Naive thymus-derived CD4-positive, alpha-beta T cell (primary cell): ENCODE results near the gene NSMF. TPM values are rescaled to one million over a fixed set of nuclear protein-coding genes. Genes with fewer than 3 reads are reported as not detected.

Source experiments
- ATAC-seq: fragments of 150-1000 bp; cut with Tn5 transposase; 2 replicates; pipeline ENCODE4 v1.10.0; 2021; ENCODE audit warnings: mild to moderate bottlenecking, moderate library complexity
- CTCF ChIA-PET: fragments of 350-600 bp; sonication (Branson Sonifier 250); formaldehyde crosslinking; loops from one replicate; lab custom pipeline; 2021; ENCODE audit warnings: antibody characterized with exemption; lab: Charles Lee
- POLR2A ChIA-PET: fragments of 350-600 bp; sonication (Branson Sonifier 250); formaldehyde crosslinking; loops from one replicate; lab custom pipeline; 2021; ENCODE audit warnings: antibody characterized with exemption, inconsistent platforms; lab: Charles Lee
- DNase-seq, 9 donors: peaks; one replicate each; pipeline versions ENCODE4 v3.0.0 to v3.0.0-alpha.2; 2020 to 2022; ENCODE audit warnings: mixed read lengths in 1 of 9
- H3K27ac ChIP-seq: one replicate; pipeline ENCODE4 v1.7.0; 2013; ENCODE audit warnings: mild to moderate bottlenecking, low read depth, low read length, moderate library complexity
- H3K27me3 ChIP-seq, 2 donors: one replicate each; pipeline ENCODE4 v1.7.0; 2013; ENCODE audit warnings: low read length in 2 of 2, mild to moderate bottlenecking in 2 of 2, moderate library complexity in 2 of 2; ENCODE audit not compliant: control insufficient read depth in 2 of 2, insufficient read depth in 2 of 2
- H3K36me3 ChIP-seq, 3 experiments: 1 replicate in 2 of 3; 2 replicates in 1 of 3; pipeline ENCODE4 v1.7.0; 2013; ENCODE audit warnings: low read length in 3 of 3, mild to moderate bottlenecking in 3 of 3, moderate library complexity in 1 of 3; ENCODE audit not compliant: insufficient read depth in 3 of 3, control insufficient read depth in 2 of 3
- H3K4me1 ChIP-seq, 2 donors: one replicate each; pipeline ENCODE4 v1.7.0; 2013; ENCODE audit warnings: low read length in 2 of 2, mild to moderate bottlenecking in 2 of 2, moderate library complexity in 1 of 2; ENCODE audit not compliant: control insufficient read depth in 2 of 2, insufficient read depth in 2 of 2
- H3K4me3 ChIP-seq: 2 replicates; pipeline ENCODE4 v1.7.0; 2013; ENCODE audit warnings: mild to moderate bottlenecking, low read length
- H3K9me3 ChIP-seq, 3 experiments: 1 replicate in 2 of 3; 2 replicates in 1 of 3; pipeline ENCODE4 v1.7.0; 2013; ENCODE audit warnings: low read length in 3 of 3; ENCODE audit not compliant: control insufficient read depth in 2 of 3
- H3K27ac Mint-ChIP-seq, 9 donors: one replicate each; pipeline ENCODE4 v1.8.0; 2020 to 2022; ENCODE audit warnings: mixed read lengths in 9 of 9, mild to moderate bottlenecking in 8 of 9, moderate library complexity in 5 of 9, inconsistent platforms in 2 of 9
- H3K27me3 Mint-ChIP-seq, 5 donors: one replicate each; pipeline ENCODE4 v1.8.0; 2021 to 2022; ENCODE audit warnings: mixed read lengths in 5 of 5, mild to moderate bottlenecking in 1 of 5
- H3K36me3 Mint-ChIP-seq, 5 donors: one replicate each; pipeline ENCODE4 v1.8.0; 2020 to 2022; ENCODE audit warnings: mixed read lengths in 5 of 5, mild to moderate bottlenecking in 3 of 5, inconsistent platforms in 1 of 5
- H3K4me1 Mint-ChIP-seq, 7 donors: one replicate each; pipeline ENCODE4 v1.8.0; 2020 to 2022; ENCODE audit warnings: mixed read lengths in 7 of 7, mild to moderate bottlenecking in 3 of 7, inconsistent platforms in 1 of 7
- H3K4me3 Mint-ChIP-seq, 10 donors: one replicate each; pipeline ENCODE4 v1.8.0; 2020 to 2022; ENCODE audit warnings: mild to moderate bottlenecking in 10 of 10, mixed read lengths in 10 of 10, moderate library complexity in 6 of 10, inconsistent platforms in 2 of 10
- H3K9me3 Mint-ChIP-seq, 11 donors: one replicate each; pipeline ENCODE4 v1.8.0; 2020 to 2022; ENCODE audit warnings: mixed read lengths in 11 of 11, mild to moderate bottlenecking in 4 of 11, inconsistent platforms in 1 of 11, moderate library complexity in 1 of 11
- intact Hi-C, 2 donors: fragments of 100-400 bp; cut with micrococcal nuclease; formaldehyde crosslinking; loops; one replicate each; pipeline ENCODE4 v1.15.1; 2023
- polyA plus RNA-seq, 2 donors: library from polyadenylated mRNA; unstranded; fragments of 300-500 nt; fragmentation: Illumina TruSeq; gene quantifications; one replicate each; pipeline ENCODE4 v1.2.3, GENCODE V29; 2021
- total RNA-seq, 6 experiments: library from RNA in 5 of 6; stranded (reverse) in 5 of 6; gene quantifications; 1 replicate in 5 of 6; 2 replicates in 1 of 6; pipeline ENCODE4 v1.2.3 and lab custom pipeline; 2021 to 2026

NSMF gene
- total and polyA plus RNA-seq, 7 experiments from 2014 or later, result 10.9 to 92.0 (median 29.0) TPM

DNA sequence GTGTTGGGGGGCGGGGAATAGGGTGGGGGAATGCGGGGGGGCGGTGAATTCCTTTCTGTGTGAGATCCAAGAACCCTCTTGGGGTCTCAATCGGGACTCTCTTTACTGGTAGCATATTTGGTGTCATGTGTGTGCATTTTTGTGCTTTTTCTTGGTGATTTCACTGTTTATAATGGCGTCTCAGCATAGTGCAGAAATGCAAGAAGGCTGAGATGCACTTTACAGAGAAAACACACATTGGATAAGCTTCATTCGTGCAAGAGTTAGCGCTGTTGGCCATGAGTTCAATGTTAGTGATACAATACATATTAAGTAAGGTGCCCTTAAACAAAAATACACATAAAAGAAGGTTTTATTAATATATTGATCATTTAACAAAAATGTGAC lies 17.2 kb downstream of the NSMF start:
- peaks cover 8 to 28% (median 19%) of the 10 kb centered on the region in 7 donors for H3K4me1 Mint-ChIP-seq
- intact Hi-C loops, result no loop called here
- Histone ChIP-seq H3K9me3 (no peaks in the 10 kb centered on the region), H3K27ac (no peak overlapping the region), H3K4me1 (peaks cover 6 to 10% of the 10 kb centered on the region in 2 donors), H3K4me3 (no peak overlapping the region), H3K36me3 (no peaks in the 10 kb centered on the region), H3K27me3 (no peaks in the 10 kb centered on the region)
- ChIA-PET POLR2A (interaction anchor here (0.6 kb wide), 1 partner anchor 25 kb away, joined by 3 read pairs; no protein-coding TSS in a partner anchor), CTCF (interaction anchor here (3.0 kb wide), 1 partner anchor 18 kb away, joined by 19 read pairs; the partner anchor contains the start of genes EXD3 and NOXA1)
- H3K27ac Mint-ChIP-seq, result peak overlapping the region in 3 of 9 donors; percentile 34 to 86 (median 78)
- ATAC-seq, result no peak
- H3K36me3 Mint-ChIP-seq, result peaks cover 0 to 3% (median 0%) of the 10 kb centered on the region in 5 donors
- peak overlapping the region; percentile 56 to 89 (median 79) for H3K4me3 Mint-ChIP-seq
- H3K9me3 Mint-ChIP-seq, result peaks cover 0 to 2% (median 0%) of the 10 kb centered on the region in 11 donors
- peaks cover 9 to 26% (median 11%) of the 10 kb centered on the region in 5 donors for H3K27me3 Mint-ChIP-seq
- no peak for DNase-seq

- no peak within 1 kb of the TSS for H3K27ac ChIP-seq
- H3K4me1 ChIP-seq, result peaks cover 6 to 10% of the 10 kb centered on the region in 2 donors
- DNase-seq (peak in 1 of 9 donors; percentile 21), ATAC-seq (peak; percentile 2)
- H3K4me3 ChIP-seq, result no peak within 1 kb of the TSS
- H3K36me3 Mint-ChIP-seq, result peaks cover 0 to 3% (median 0%) of the 10 kb centered on the region in 5 donors
- intact Hi-C loops, result no loop called here
- peak within 1 kb of the TSS; percentile 56 to 89 (median 79) for H3K4me3 Mint-ChIP-seq
- CTCF ChIA-PET, result interaction anchor here (3.0 kb wide), 1 partner anchor 17 kb away, joined by 19 read pairs; the partner anchor contains the start of genes EXD3 and NOXA1
- no peaks in the 10 kb centered on the region for H3K9me3 ChIP-seq
- H3K27ac Mint-ChIP-seq, result peak within 1 kb of the TSS in 3 of 9 donors; percentile 34 to 86 (median 78)
- no peaks in the 10 kb centered on the region for H3K36me3 ChIP-seq
- POLR2A ChIA-PET, result interaction anchor here (0.6 kb wide), 1 partner anchor 24 kb away, joined by 3 read pairs; no protein-coding TSS in a partner anchor
- H3K27me3 Mint-ChIP-seq, result peaks cover 9 to 26% (median 11%) of the 10 kb centered on the region in 5 donors
- no peaks in the 10 kb centered on the region for H3K27me3 ChIP-seq
- peaks cover 8 to 23% (median 15%) of the 10 kb centered on the region in 7 donors for H3K4me1 Mint-ChIP-seq
- peaks cover 0 to 2% (median 0%) of the 10 kb centered on the region in 11 donors for H3K9me3 Mint-ChIP-seq
Observed at GRCh38 chr9:137441289-137441934, 17.7 kb downstream of the NSMF start, which contains the start of gene ENTPD8. TSS of gene ENTPD8 (minus strand) at chr9:137441357. CDS start at chr9:137438285, 3,072 bp downstream.

- Mint-ChIP-seq H3K36me3 (peaks cover 0 to 3% (median 0%) of the 10 kb centered on the region in 5 donors), H3K9me3 (peaks cover 0 to 2% (median 0%) of the 10 kb centered on the region in 11 donors), H3K4me3 (peak overlapping the region in 3 of 10 donors; percentile 8 to 29 (median 20)), H3K4me1 (peaks cover 2 to 6% (median 5%) of the 10 kb centered on the region in 7 donors), H3K27me3 (peaks cover 9 to 24% (median 11%) of the 10 kb centered on the region in 5 donors), H3K27ac (no peak overlapping the region)
- Histone ChIP-seq H3K27ac (no peak overlapping the region), H3K9me3 (no peaks in the 10 kb centered on the region), H3K4me3 (no peak overlapping the region), H3K36me3 (no peaks in the 10 kb centered on the region), H3K4me1 (no peaks in the 10 kb centered on the region), H3K27me3 (no peaks in the 10 kb centered on the region)
- CTCF ChIA-PET, result no interaction called here
- DNase-seq (peak in 1 of 9 donors; percentile 4), ATAC-seq (no peak)
- intact Hi-C loops, result no loop called here
- POLR2A ChIA-PET, result no interaction called here
Observed at GRCh38 chr9:137439158-137439714, 19.9 kb downstream of the NSMF start.

- H3K27ac ChIP-seq, result no peak overlapping the region
- peaks cover 9 to 22% (median 11%) of the 10 kb centered on the region in 5 donors for H3K27me3 Mint-ChIP-seq
- ATAC-seq (no peak), DNase-seq (no peak)
- intact Hi-C loops, result no loop called here
- CTCF ChIA-PET, result no interaction called here
- POLR2A ChIA-PET, result no interaction called here
- no peak overlapping the region for H3K4me3 ChIP-seq
- no peaks in the 10 kb centered on the region for H3K4me1 ChIP-seq
- H3K27me3 ChIP-seq, result no peaks in the 10 kb centered on the region
- peaks cover 0 to 2% (median 0%) of the 10 kb centered on the region in 11 donors for H3K9me3 Mint-ChIP-seq
- no peak overlapping the region for H3K27ac Mint-ChIP-seq
- peaks cover 0 to 3% (median 0%) of the 10 kb centered on the region in 5 donors for H3K36me3 Mint-ChIP-seq
- no peaks in the 10 kb centered on the region for H3K36me3 ChIP-seq
- H3K4me1 Mint-ChIP-seq, result peaks cover 2 to 6% (median 5%) of the 10 kb centered on the region in 7 donors
- H3K9me3 ChIP-seq, result no peaks in the 10 kb centered on the region
- H3K4me3 Mint-ChIP-seq, result no peak overlapping the region
Observed at GRCh38 chr9:137438591-137439157, 20.5 kb downstream of the NSMF start.

DNA sequence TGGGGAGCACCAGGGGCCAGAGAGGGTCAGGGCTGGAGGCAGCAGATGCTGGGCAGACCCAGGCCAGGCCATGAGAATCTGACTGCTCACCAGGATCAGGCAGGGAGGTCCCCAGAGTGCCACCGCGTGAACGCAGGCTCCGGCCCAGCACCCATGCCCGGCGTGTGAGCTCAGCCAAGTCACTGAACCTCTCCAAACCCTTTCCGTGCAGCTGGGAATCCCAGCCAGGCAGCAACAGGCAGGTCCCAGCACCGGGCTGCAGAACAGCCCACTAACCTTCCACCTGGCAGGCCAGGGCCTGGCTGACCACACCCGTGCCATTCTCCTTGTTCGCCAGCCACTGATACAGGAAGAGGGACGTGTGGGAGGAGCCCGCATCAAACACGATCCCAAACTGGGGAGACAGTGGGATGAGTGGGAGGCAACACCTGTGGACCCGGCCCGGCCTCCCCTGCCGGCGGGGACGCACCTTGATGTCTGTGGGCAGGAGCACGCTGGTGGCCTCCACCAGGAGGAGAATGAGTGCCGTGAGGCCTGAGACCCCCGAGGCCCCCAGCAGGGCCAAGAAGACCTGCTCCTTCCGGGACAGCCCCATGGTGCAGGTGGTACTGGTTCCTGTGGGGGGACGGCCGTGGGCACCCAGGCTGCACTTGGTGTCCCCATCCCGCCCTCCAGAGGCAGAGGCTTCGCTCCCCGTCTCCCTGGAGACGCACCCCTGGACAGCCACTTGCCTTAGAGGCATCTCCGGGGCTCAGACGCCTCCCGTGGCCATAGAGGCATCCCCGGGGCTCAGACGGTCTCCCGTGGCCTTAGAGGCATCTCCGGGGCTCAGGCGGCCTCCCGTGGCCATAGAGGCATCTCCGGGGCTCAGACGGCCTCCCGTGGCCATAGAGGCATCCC lies 21.2 kb downstream of the NSMF start:
- peaks cover 0 to 2% (median 0%) of the 10 kb centered on the region in 11 donors for H3K9me3 Mint-ChIP-seq
- Histone ChIP-seq H3K27ac (no peak overlapping the region), H3K4me3 (no peak overlapping the region), H3K4me1 (no peaks in the 10 kb centered on the region), H3K9me3 (no peaks in the 10 kb centered on the region), H3K36me3 (no peaks in the 10 kb centered on the region), H3K27me3 (no peaks in the 10 kb centered on the region)
- H3K4me1 Mint-ChIP-seq, result peaks cover 2 to 6% (median 5%) of the 10 kb centered on the region in 7 donors
- intact Hi-C loops, result no loop called here
- DNase-seq (peak in 1 of 9 donors; percentile 8), ATAC-seq (no peak)
- H3K27ac Mint-ChIP-seq, result peak overlapping the region in 1 of 9 donors; percentile 41
- H3K36me3 Mint-ChIP-seq, result peaks cover 0 to 3% (median 0%) of the 10 kb centered on the region in 5 donors
- H3K4me3 Mint-ChIP-seq, result no peak overlapping the region
- peaks cover 6 to 16% (median 11%) of the 10 kb centered on the region in 5 donors for H3K27me3 Mint-ChIP-seq
- ChIA-PET POLR2A (interaction anchor here (0.5 kb wide), 1 partner anchor 180 kb away, joined by 3 read pairs; no protein-coding TSS in a partner anchor), CTCF (no interaction called here)
